WTC11 (cell line): ENCODE results near the gene OR2A2. TPM values are rescaled to one million over a fixed set of nuclear protein-coding genes. Genes with fewer than 3 reads are reported as not detected.

Source experiments
- ATAC-seq: fragments of 200-7000 bp; cut with Tn5 transposase; 2 replicates; pipeline ENCODE4 v1.10.0; 2021; ENCODE audit warnings: mild to moderate bottlenecking, moderate library complexity
- CTCF ChIA-PET: fragments of 300-600 bp; sonication (Branson Sonifier 250); formaldehyde crosslinking; loops from one replicate; lab custom pipeline; 2021; ENCODE audit warnings: antibody characterized with exemption; lab: Charles Lee
- POLR2A ChIA-PET: fragments of 350-600 bp; sonication (Branson Sonifier 250); formaldehyde crosslinking; loops from one replicate; lab custom pipeline; 2021; ENCODE audit warnings: antibody characterized with exemption; lab: Charles Lee
- DNase-seq: peaks from one replicate; pipeline ENCODE4 v3.0.0; 2021; ENCODE audit warnings: low spot score
- H3K27ac Mint-ChIP-seq: 2 replicates; pipeline ENCODE4 v1.8.0; 2021; ENCODE audit warnings: mixed read lengths
- H3K27me3 Mint-ChIP-seq: 2 replicates; pipeline ENCODE4 v1.8.0; 2021; ENCODE audit warnings: low read depth, mild to moderate bottlenecking, moderate library complexity, mixed read lengths
- H3K36me3 Mint-ChIP-seq: 2 replicates; pipeline ENCODE4 v1.8.0; 2021; ENCODE audit warnings: mixed read lengths
- H3K4me1 Mint-ChIP-seq: 2 replicates; pipeline ENCODE4 v1.8.0; 2022; ENCODE audit warnings: mixed read lengths
- H3K4me3 Mint-ChIP-seq: 2 replicates; pipeline ENCODE4 v1.8.0; 2021; ENCODE audit warnings: mild to moderate bottlenecking, moderate library complexity, mixed read lengths
- H3K9me3 Mint-ChIP-seq: 2 replicates; pipeline ENCODE4 v1.8.0; 2021; ENCODE audit warnings: mixed read lengths
- AFF4 ChIP-seq: sonication (generic); formaldehyde crosslinking; IDR thresholded peaks from 2 replicates; pipeline ENCODE4 v1.8.1; 2023; ENCODE audit warnings: mild to moderate bottlenecking, missing genetic modification reagents, borderline replicate concordance
- ATF1 ChIP-seq: sonication (generic); formaldehyde crosslinking; IDR thresholded peaks from 2 replicates; pipeline ENCODE4 v1.8.1; 2023; ENCODE audit warnings: mild to moderate bottlenecking, moderate library complexity, missing genetic modification reagents
- CBFB ChIP-seq: sonication (generic); formaldehyde crosslinking; IDR thresholded peaks from 2 replicates; pipeline ENCODE4 v1.8.1; 2022; ENCODE audit warnings: mild to moderate bottlenecking, low read depth, missing genetic modification reagents
- ELF4 ChIP-seq: sonication (generic); formaldehyde crosslinking; IDR thresholded peaks from 2 replicates; pipeline ENCODE4 v1.8.1; 2022; ENCODE audit warnings: low read depth, mild to moderate bottlenecking, moderate library complexity, missing genetic modification reagents
- ESRRA ChIP-seq: sonication (generic); formaldehyde crosslinking; IDR thresholded peaks from 2 replicates; pipeline ENCODE4 v1.8.1; 2022; ENCODE audit warnings: mild to moderate bottlenecking, missing genetic modification reagents, borderline replicate concordance
- FOXJ3 ChIP-seq: sonication (generic); formaldehyde crosslinking; IDR thresholded peaks from 2 replicates; pipeline ENCODE4 v1.9.0; 2021; ENCODE audit warnings: missing genetic modification reagents, mild to moderate bottlenecking, borderline replicate concordance
- FOXK1 ChIP-seq: sonication (generic); formaldehyde crosslinking; IDR thresholded peaks from 2 replicates; pipeline ENCODE4 v1.8.0; 2022; ENCODE audit warnings: mild to moderate bottlenecking, moderate library complexity, missing genetic modification reagents
- GRHL2 ChIP-seq: fragments of 250-450 bp; sonication (Bioruptor Pico); IDR thresholded peaks from 2 replicates; pipeline ENCODE4 v1.8.0; 2022; ENCODE audit warnings: mild to moderate bottlenecking, moderate library complexity; ENCODE audit not compliant: insufficient replicate concordance, severe bottlenecking
- RORB ChIP-seq: fragments of 250-450 bp; sonication (Bioruptor Pico); IDR thresholded peaks from 2 replicates; pipeline ENCODE4 v1.9.0; 2021; ENCODE audit warnings: mild to moderate bottlenecking
- USF1 ChIP-seq: sonication (generic); formaldehyde crosslinking; IDR thresholded peaks from 2 replicates; pipeline ENCODE4 v1.8.0; 2022; ENCODE audit warnings: mild to moderate bottlenecking, missing genetic modification reagents
- ZNF232 ChIP-seq: sonication (generic); formaldehyde crosslinking; IDR thresholded peaks from 2 replicates; pipeline ENCODE4 v1.8.0; 2022; ENCODE audit warnings: mild to moderate bottlenecking, missing genetic modification reagents
- ZNF532 ChIP-seq: fragments of 250-450 bp; sonication (Bioruptor Pico); IDR thresholded peaks from 2 replicates; pipeline ENCODE4 v1.9.0; 2021; ENCODE audit warnings: mild to moderate bottlenecking, borderline replicate concordance
- total RNA-seq: library from RNA; stranded (reverse); gene quantifications from 3 replicates; pipeline ENCODE4 v1.2.3, GENCODE V29; 2021

OR2A2 gene
- total RNA-seq, 1 experiment from 2014 or later: not detected

DNA sequence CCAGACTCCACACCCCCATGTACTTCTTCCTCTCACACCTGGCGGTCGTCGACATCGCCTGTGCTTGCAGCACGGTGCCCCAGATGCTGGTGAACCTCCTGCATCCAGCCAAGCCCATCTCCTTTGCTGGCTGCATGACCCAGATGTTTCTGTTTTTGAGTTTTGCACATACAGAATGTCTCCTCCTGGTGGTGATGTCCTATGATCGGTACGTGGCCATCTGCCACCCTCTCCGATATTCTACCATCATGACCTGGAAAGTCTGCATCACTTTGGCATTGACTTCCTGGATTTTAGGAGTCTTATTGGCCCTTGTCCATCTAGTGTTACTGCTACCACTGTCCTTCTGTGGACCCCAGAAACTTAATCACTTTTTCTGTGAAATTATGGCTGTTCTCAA is 35.0 kb upstream of the OR2A2 start:
- no peaks in the 10 kb centered on the region for H3K27me3 Mint-ChIP-seq
- no peaks in the 10 kb centered on the region for H3K4me1 Mint-ChIP-seq
- POLR2A ChIA-PET: no interaction called here

More for the DNA sequence above, 35.0 kb upstream of the OR2A2 start:
- CTCF ChIA-PET: no interaction called here
- Mint-ChIP-seq H3K9me3 (peaks cover 11% of the 10 kb centered on the region), H3K4me3 (no peak overlapping the region), H3K27ac (no peak overlapping the region), H3K36me3 (no peaks in the 10 kb centered on the region)
- TF ChIP-seq RORB (CRISPR knock-in tag): no peak
- no peak for TF ChIP-seq FOXJ3 (CRISPR knock-in tag)
- no peak for TF ChIP-seq FOXK1 (CRISPR knock-in tag)
- no peak for TF ChIP-seq ESRRA
- TF ChIP-seq CBFB (CRISPR knock-in tag): no peak
- no peak for TF ChIP-seq ATF1 (CRISPR knock-in tag)
- no peak for TF ChIP-seq GRHL2 (CRISPR knock-in tag)
- TF ChIP-seq ZNF232 (CRISPR knock-in tag): no peak
- no peak for TF ChIP-seq ELF4 (CRISPR knock-in tag)
- no peak for TF ChIP-seq ZNF532 (CRISPR knock-in tag)
- TF ChIP-seq USF1 (CRISPR knock-in tag): no peak
- TF ChIP-seq AFF4 (CRISPR knock-in tag): no peak
- DNase-seq: no peak
- ATAC-seq: no peak
